A549 (cell line): ENCODE data around the gene ITM2B.

Experiments used
- CTCF ChIP-seq: fragments of >200 bp; sonication (Bioruptor Twin); formaldehyde crosslinking; IDR thresholded peaks from 3 replicates; pipeline ENCODE4 v1.5.1; 2016
- EP300 ChIP-seq, 2 experiments: fragments of >200 bp; sonication (Bioruptor Twin); formaldehyde crosslinking; IDR thresholded peaks; 2 replicates in 1 of 2; 3 replicates in 1 of 2; pipeline ENCODE4 v1.6.1; 2016 to 2017
- HDAC2 ChIP-seq: fragments of 200-600 bp; sonication (generic); IDR thresholded peaks from 2 replicates; pipeline ENCODE4 v1.6.1; 2016
- KDM1A ChIP-seq: fragments of 200-600 bp; sonication (generic); IDR thresholded peaks from 2 replicates; pipeline ENCODE4 v1.6.1; 2016; ENCODE audit warnings: low read depth, mild to moderate bottlenecking
- POLR2A ChIP-seq: IDR thresholded peaks from 2 replicates; pipeline ENCODE4 v1.6.1; 2012; ENCODE audit warnings: mild to moderate bottlenecking, low read length

- TF ChIP-seq POLR2A (no peak), EP300 (IDR thresholded peaks at IDR 0.05) (no peak), CTCF (no peak), HDAC2 (no peak), KDM1A (no peak)
These were observed 11.2 kb downstream of the ITM2B start for GRCh38 chr13:48244159-48244558.
